Hindlimb muscle (tissue), 1 donor: Measurements from ENCODE around the gene FTSJ1. TPM values are rescaled to one million over a fixed set of nuclear protein-coding genes. Genes with fewer than 3 reads are reported as not detected.
"Not testable (repeated sequence)": the region's sequence is repeated elsewhere in the genome, so short reads cannot be mapped to it uniquely, and the experiment has no call there.

Experiments
- DNase-seq: peaks from one replicate; pipeline ENCODE4 v3.0.0-alpha.2; 2013
- polyA plus RNA-seq: library from polyadenylated mRNA; unstranded; fragments of 120-200 nt; gene quantifications from one replicate; pipeline ENCODE4 v1.2.1, GENCODE V29; 2013; ENCODE audit not compliant: insufficient read length

FTSJ1 gene
- polyA plus RNA-seq, 1 donor, result 26.3 TPM

- no peak for DNase-seq
Measured at GRCh38 chrX:48498374-48498809, 22.4 kb downstream of the FTSJ1 start.

GRCh38 chrX:48504261-48504660, 28.3 kb downstream of the FTSJ1 start:
- DNase-seq, result no peak

- DNase-seq, result no peak
Measured at GRCh38 chrX:48505481-48505880, 29.5 kb downstream of the FTSJ1 start.

- no peak for DNase-seq
Measured at GRCh38 chrX:48507246-48507645, 31.2 kb downstream of the FTSJ1 start.

- DNase-seq, result peak; percentile 67
Measured at GRCh38 chrX:48508400-48509244, 32.6 kb downstream of the FTSJ1 start, which contains the start of gene PORCN. PORCN (plus strand) TSS chrX:48508992; CDS start chrX:48509821, 829 bp downstream.

- DNase-seq, result peak; percentile 4
Measured at GRCh38 chrX:48509245-48509590, 33.2 kb downstream of the FTSJ1 start.

- DNase-seq, result no peak
Measured at GRCh38 chrX:48509619-48510018, 33.6 kb downstream of the FTSJ1 start.

GRCh38 chrX:48511560-48511959, 35.6 kb downstream of the FTSJ1 start:
- no peak for DNase-seq

GRCh38 chrX:48512371-48512935, 36.5 kb downstream of the FTSJ1 start:
- no peak for DNase-seq

GRCh38 chrX:48513670-48514069, 37.7 kb downstream of the FTSJ1 start:
- no peak for DNase-seq

- no peak for DNase-seq
Measured at GRCh38 chrX:48514126-48514806, 38.3 kb downstream of the FTSJ1 start.

- DNase-seq, result no peak
Measured at GRCh38 chrX:48514868-48515460, 39.0 kb downstream of the FTSJ1 start.

- no peak for DNase-seq
Measured at GRCh38 chrX:48515842-48516241, 39.8 kb downstream of the FTSJ1 start.

GRCh38 chrX:48516285-48516684, 40.3 kb downstream of the FTSJ1 start:
- DNase-seq, result no peak

GRCh38 chrX:48516987-48517386, 41.0 kb downstream of the FTSJ1 start:
- no peak for DNase-seq

GRCh38 chrX:48519481-48519880, 43.5 kb downstream of the FTSJ1 start:
- DNase-seq, result not testable (repeated sequence)

- DNase-seq, result no peak
Measured at GRCh38 chrX:48520455-48520854, 44.5 kb downstream of the FTSJ1 start.

- DNase-seq, result no peak
Measured at GRCh38 chrX:48520976-48521352, 45.0 kb downstream of the FTSJ1 start.

GRCh38 chrX:48521353-48522243, 45.6 kb downstream of the FTSJ1 start, which contains the start of gene EBP:
EBP (plus strand) TSS chrX:48521808; CDS start chrX:48523772, 1,964 bp downstream.
- DNase-seq, result peak; percentile 81

- no peak for DNase-seq
Measured at GRCh38 chrX:48522291-48522690, 46.3 kb downstream of the FTSJ1 start.

GRCh38 chrX:48523682-48524081, 47.7 kb downstream of the FTSJ1 start:
- DNase-seq, result no peak

GRCh38 chrX:48525853-48526252, 49.9 kb downstream of the FTSJ1 start:
- not testable (repeated sequence) for DNase-seq
